HCT116 (cell line): ENCODE data around the gene IGFALS. TPM values are rescaled to one million over a fixed set of nuclear protein-coding genes. Genes with fewer than 3 reads are reported as not detected.

Experiments
- ATAC-seq: fragments of 200-7000 bp; cut with Tn5 transposase; 2 replicates; pipeline ENCODE4 v1.9.1; 2020; ENCODE audit warnings: mild to moderate bottlenecking, moderate library complexity
- BruUV-seq: library from RNA; stranded (reverse); fragments of 400-500 nt; replicated peaks from 2 replicates; lab custom pipeline; 2021; lab: Mats Ljungman, UMichigan
- CTCF ChIA-PET: fragments of 300-600 bp; sonication (Branson Sonifier 250); formaldehyde crosslinking; loops from one replicate; lab custom pipeline; 2021; ENCODE audit warnings: antibody characterized with exemption; lab: Charles Lee
- POLR2A ChIA-PET: fragments of 300-600, 350-600 bp; sonication (Branson Sonifier 250); formaldehyde crosslinking; loops from one replicate; lab custom pipeline; 2021; ENCODE audit warnings: antibody characterized with exemption; lab: Charles Lee
- RAD21 ChIA-PET, 2 experiments: fragments of 300-600 bp; sonication (Branson Sonifier 250); formaldehyde crosslinking; loops; one replicate each; lab custom pipeline; 2023; ENCODE audit warnings: low total read pairs in 2 of 2; ENCODE audit not compliant: uncharacterized antibody in 2 of 2, unreplicated experiment in 2 of 2, low non-redundant PET in 1 of 2; lab: Charles Lee
- DNase-seq: peaks from one replicate; pipeline ENCODE4 v3.0.0-alpha.2; 2010; ENCODE audit warnings: low read depth, low spot score
- H2AFZ ChIP-seq: fragments of 200-600 bp; shearing (Covaris generic), sonication (generic); 2 replicates; pipeline ENCODE4 v1.6.1; 2017; ENCODE audit warnings: low read depth, mixed run types, mixed read lengths, antibody characterized with exemption, low read length; ENCODE audit not compliant: poor library complexity, severe bottlenecking
- H3K27ac ChIP-seq: 2 replicates; pipeline ENCODE4 v1.5.1; 2012; ENCODE audit warnings: low read depth, low read length
- H3K27me3 ChIP-seq: fragments of 200-600 bp; sonication (generic); 2 replicates; pipeline ENCODE4 v1.6.1; 2016; ENCODE audit warnings: mixed run types, low read length, mixed read lengths; ENCODE audit not compliant: insufficient read depth
- H3K36me3 ChIP-seq, 2 experiments: fragments of 200-500 bp in 1 of 2; fragments of 200-600 bp in 1 of 2; sonication (Bioruptor generic) in 1 of 2; sonication (generic) in 1 of 2; 2 replicates each; pipeline versions ENCODE4 v1.5.1 to v1.6.1; 2014 to 2016; ENCODE audit warnings: low read length in 2 of 2, inconsistent platforms in 1 of 2, mixed read lengths in 1 of 2, mixed run types in 1 of 2; ENCODE audit not compliant: insufficient read depth in 2 of 2, control insufficient read depth in 1 of 2
- H3K4me1 ChIP-seq, 2 experiments: fragments of 200-600 bp in 1 of 2; sonication (generic) in 1 of 2; 2 replicates each; pipeline versions ENCODE4 v1.5.1 to v1.6.1; 2012 to 2017; ENCODE audit warnings: low read length in 2 of 2, inconsistent platforms in 1 of 2, mild to moderate bottlenecking in 1 of 2, mixed read lengths in 1 of 2, mixed run types in 1 of 2, moderate library complexity in 1 of 2; ENCODE audit not compliant: insufficient read depth in 2 of 2, control insufficient read depth in 1 of 2
- H3K4me2 ChIP-seq: fragments of 200-600 bp; sonication (generic); 2 replicates; pipeline ENCODE4 v1.6.1; 2017; ENCODE audit warnings: mixed run types, low read length, mixed read lengths
- H3K4me3 ChIP-seq, 2 experiments: fragments of 200-600 bp in 1 of 2; sonication (generic) in 1 of 2; replicated peaks in 1 of 2; 2 replicates each; pipeline ENCODE4 v1.5.1; 2011 to 2016; ENCODE audit warnings: low read length in 2 of 2, control low read depth in 1 of 2, low read depth in 1 of 2, mild to moderate bottlenecking in 1 of 2, mixed read lengths in 1 of 2, mixed run types in 1 of 2
- H3K79me2 ChIP-seq: fragments of 200-600 bp; sonication (generic); 2 replicates; pipeline ENCODE4 v1.6.1; 2017; ENCODE audit warnings: mild to moderate bottlenecking, mixed run types, low read length, moderate library complexity, mixed read lengths; ENCODE audit not compliant: insufficient read depth
- H3K9ac ChIP-seq: fragments of 200-600 bp; sonication (generic); 2 replicates; pipeline ENCODE4 v1.6.1; 2016; ENCODE audit warnings: low read length, mixed read lengths
- H3K9me2 ChIP-seq: fragments of 200-600 bp; sonication (generic), shearing (Covaris generic); 2 replicates; pipeline ENCODE4 v1.6.1; 2017; ENCODE audit warnings: mixed run types, mild to moderate bottlenecking, moderate library complexity; ENCODE audit not compliant: insufficient read depth
- H3K9me3 ChIP-seq, 2 experiments: fragments of 200-500 bp in 1 of 2; fragments of 200-600 bp in 1 of 2; sonication (Bioruptor generic) in 1 of 2; sonication (generic) in 1 of 2; 2 replicates each; pipeline ENCODE4 v1.6.1; 2014 to 2017; ENCODE audit warnings: low read length in 2 of 2, mixed read lengths in 2 of 2, inconsistent platforms in 1 of 2, low read depth in 1 of 2, mild to moderate bottlenecking in 1 of 2, mixed run types in 1 of 2, moderate library complexity in 1 of 2; ENCODE audit not compliant: control insufficient read depth in 1 of 2, insufficient read depth in 1 of 2
- H4K20me1 ChIP-seq: fragments of 200-600 bp; sonication (generic), shearing (Covaris generic); 2 replicates; pipeline ENCODE4 v1.6.1; 2017; ENCODE audit warnings: mixed run types, mild to moderate bottlenecking, moderate library complexity; ENCODE audit not compliant: insufficient read depth
- ATF3 ChIP-seq: IDR thresholded peaks from 2 replicates; pipeline ENCODE4 v1.6.1; 2012
- CBX3 ChIP-seq: IDR thresholded peaks from 2 replicates; pipeline ENCODE4 v1.6.1; 2012; ENCODE audit warnings: low read depth
- CEBPB ChIP-seq: IDR thresholded peaks from 2 replicates; pipeline ENCODE4 v1.6.1; 2012; ENCODE audit warnings: low read depth
- ELF1 ChIP-seq: IDR thresholded peaks from 2 replicates; pipeline ENCODE4 v1.6.1; 2012; ENCODE audit warnings: low read depth, borderline replicate concordance
- EZH2 ChIP-seq: fragments of 200-600 bp; sonication (generic); IDR thresholded peaks from 2 replicates; pipeline ENCODE4 v1.6.1; 2017; ENCODE audit warnings: antibody characterized with exemption, mixed run types
- EZH2phosphoT487 ChIP-seq: fragments of 200-600 bp; IDR thresholded peaks from 2 replicates; pipeline ENCODE4 v1.6.1; 2018; ENCODE audit warnings: antibody characterized with exemption, borderline replicate concordance
- FOSL1 ChIP-seq: IDR thresholded peaks from 2 replicates; pipeline ENCODE4 v1.6.1; 2012; ENCODE audit warnings: low read depth
- JUND ChIP-seq: IDR thresholded peaks from 2 replicates; pipeline ENCODE4 v1.6.1; 2012
- MAX ChIP-seq: IDR thresholded peaks from 2 replicates; pipeline ENCODE4 v1.6.1; 2012
- POLR2A ChIP-seq: IDR thresholded peaks from 2 replicates; pipeline ENCODE4 v1.7.0; 2011; ENCODE audit warnings: borderline replicate concordance; ENCODE audit not compliant: insufficient read depth, insufficient read length; ENCODE audit errors: extremely low read depth
- POLR2AphosphoS5 ChIP-seq: IDR thresholded peaks from 2 replicates; pipeline ENCODE4 v1.6.1; 2011; ENCODE audit warnings: mild to moderate bottlenecking, low read depth, low read length, moderate library complexity
- RAD21 ChIP-seq: IDR thresholded peaks from 2 replicates; pipeline ENCODE4 v1.6.1; 2012; ENCODE audit warnings: low read depth, mild to moderate bottlenecking
- REST ChIP-seq: IDR thresholded peaks from 2 replicates; pipeline ENCODE4 v1.6.1; 2012; ENCODE audit warnings: low read depth
- SIN3A ChIP-seq: IDR thresholded peaks from 2 replicates; pipeline ENCODE4 v1.6.1; 2012; ENCODE audit warnings: low read depth
- SP1 ChIP-seq: IDR thresholded peaks from 2 replicates; pipeline ENCODE4 v1.6.1; 2012; ENCODE audit warnings: low read depth
- SRF ChIP-seq: IDR thresholded peaks from 2 replicates; pipeline ENCODE4 v1.6.1; 2012; ENCODE audit warnings: low read depth
- TCF7L2 ChIP-seq: IDR thresholded peaks from 2 replicates; pipeline ENCODE4 v1.7.0; 2011; ENCODE audit warnings: borderline replicate concordance, inconsistent platforms; ENCODE audit not compliant: insufficient read depth, insufficient read length; ENCODE audit errors: extremely low read depth
- YY1 ChIP-seq: IDR thresholded peaks from 2 replicates; pipeline ENCODE4 v1.6.1; 2011; ENCODE audit warnings: low read length, low read depth, moderate library complexity, mild to moderate bottlenecking; ENCODE audit not compliant: insufficient replicate concordance; ENCODE audit errors: extremely low read depth
- ZBTB33 ChIP-seq: IDR thresholded peaks from 2 replicates; pipeline ENCODE4 v1.6.1; 2011; ENCODE audit warnings: mild to moderate bottlenecking, low read length, moderate library complexity; ENCODE audit not compliant: insufficient replicate concordance; ENCODE audit errors: extremely low read depth
- ZFX ChIP-seq: fragments of 450-650 bp; IDR thresholded peaks from 2 replicates; pipeline ENCODE4 v1.6.1; 2017
- ZNF274 ChIP-seq: fragments of 200-500 bp; sonication (Bioruptor generic); IDR thresholded peaks from 2 replicates; pipeline ENCODE4 v1.6.1; 2014; ENCODE audit warnings: mild to moderate bottlenecking, low read depth, low read length, inconsistent platforms
- intact Hi-C: fragments of 100-400 bp; cut with micrococcal nuclease; formaldehyde crosslinking; loops from 2 replicates; pipeline ENCODE4 v1.10.0; 2022
- total RNA-seq: library from RNA; stranded (reverse); gene quantifications from one replicate; pipeline ENCODE4 v1.2.1, GENCODE V29; 2021; ENCODE audit not compliant: unreplicated experiment

IGFALS gene
- total RNA-seq, 1 experiment from 2014 or later: 0.10 TPM

- H4K20me1 ChIP-seq: peaks cover 5% of the 10 kb centered on the region; the same call in 1 of the 2 replicates
- H2AFZ ChIP-seq: no peak within 1 kb of the TSS
- ChIA-PET CTCF (interaction anchor here (0.7 to 1.9 kb wide), 5 partner anchors 9 to 95 kb away, joined by 3 to 13 read pairs (median 5); partner anchors contain the start of genes FAHD1, HAGH, JPT2 and MAPK8IP3), RAD21 (no interaction called here), POLR2A (interaction anchor here (3.5 kb wide), 1 partner anchor 9 kb away, joined by 23 read pairs; the partner anchor contains the start of genes NUBP2 and SPSB3)
- peak within 1 kb of the TSS; percentile 95 for H3K27ac ChIP-seq
- no peaks in the 10 kb centered on the region for H3K27me3 ChIP-seq
- peak within 1 kb of the TSS; percentile 93 for H3K9ac ChIP-seq
- peak; percentile 56 for ATAC-seq
- intact Hi-C loops: loop anchor here (1.0 kb wide), 1 partner anchor 9 kb away; the partner anchor contains the start of genes NUBP2 and SPSB3
- H3K4me3 ChIP-seq: peak within 1 kb of the TSS; percentile 88 to 97
- peaks cover 0 to 8% of the 10 kb centered on the region in 2 experiments; a peak in 3 of 4 replicates for H3K36me3 ChIP-seq
- no peaks in the 10 kb centered on the region for H3K9me3 ChIP-seq
- peak within 1 kb of the TSS; percentile 100 for H3K4me2 ChIP-seq
- peaks cover 52% of the 10 kb centered on the region for H3K79me2 ChIP-seq
- BruUV-seq: no TSS peak
- H3K4me1 ChIP-seq: peaks cover 14 to 29% of the 10 kb centered on the region in 2 experiments
- DNase-seq: peak; percentile 80
- H3K9me2 ChIP-seq: no peaks in the 10 kb centered on the region
- TF ChIP-seq CBX3 (no peak), POLR2AphosphoS5 (peak; percentile 80), FOSL1 (no peak), JUND (no peak), SIN3A (no peak), CEBPB (no peak), REST (no peak), ZNF274 (no peak), EZH2 (no peak), ZFX (peak; percentile 89), TCF7L2 (no peak), YY1 (peak; percentile 92), ZBTB33 (peak; percentile 8), MAX (no peak), POLR2A (peak; percentile 63), SP1 (no peak), ATF3 (no peak), RAD21 (no peak), SRF (no peak), ELF1 (no peak), EZH2phosphoT487 (no peak)
Measured at GRCh38 chr16:1772908-1773702, 20.4 kb downstream of the IGFALS start, which contains the start of gene MRPS34. Gene MRPS34 (minus strand): TSS chr16:1773134. CDS start chr16:1773119, 15 bp downstream.
